GM20431 (cell line): ENCODE measurements around the gene CD19.
"Not testable (repeated sequence)": the region's sequence is repeated elsewhere in the genome, so short reads cannot be mapped to it uniquely, and the experiment has no call there.

ENCODE experiments used
- in situ Hi-C: fragments of 300-500 bp; cut with MseI, MboI; formaldehyde crosslinking; loops from one replicate; pipeline ENCODE4 v1.15.0; 2020; ENCODE audit warnings: low sequenced_read_pairs; ENCODE audit not compliant: unreplicated experiment

The CD19 gene

GRCh38 chr16:28974437-28975157 lies 42.8 kb downstream of the CD19 start, which contains the start of gene SPNS1:
Gene SPNS1, plus strand, starts transcription at chr16:28974778. Its CDS starts 374 bp downstream, at chr16:28975152.
- in situ Hi-C loops = no loop called here

- in situ Hi-C loops = no loop called here
Measured at GRCh38 chr16:28975158-28975599, 43.4 kb downstream of the CD19 start.

GRCh38 chr16:28977703-28978662 lies 46.2 kb downstream of the CD19 start:
- in situ Hi-C loops = no loop called here

- in situ Hi-C loops = not testable (repeated sequence)
Measured at GRCh38 chr16:28980330-28980729, 48.6 kb downstream of the CD19 start.

GRCh38 chr16:28980929-28981328 lies 49.2 kb downstream of the CD19 start:
- in situ Hi-C loops = no loop called here

GRCh38 chr16:28981517-28981916 lies 49.7 kb downstream of the CD19 start:
- in situ Hi-C loops = no loop called here

- in situ Hi-C loops = no loop called here
Measured at GRCh38 chr16:28982418-28982817, 50.6 kb downstream of the CD19 start.

- in situ Hi-C loops = no loop called here
Measured at GRCh38 chr16:28982949-28983348, 51.2 kb downstream of the CD19 start.

- in situ Hi-C loops = no loop called here
Measured at GRCh38 chr16:28983644-28984043, 51.9 kb downstream of the CD19 start.

GRCh38 chr16:28984091-28984490 lies 52.3 kb downstream of the CD19 start:
- in situ Hi-C loops = no loop called here

- in situ Hi-C loops = no loop called here
Measured at GRCh38 chr16:28984619-28985135, 52.9 kb downstream of the CD19 start, which contains the start of gene LAT. Gene LAT, plus strand, starts transcription at chr16:28985052. Its CDS starts 366 bp downstream, at chr16:28985418.

- in situ Hi-C loops = no loop called here
Measured at GRCh38 chr16:28985211-28986041, 53.7 kb downstream of the CD19 start.

- in situ Hi-C loops = no loop called here
Measured at GRCh38 chr16:28986046-28986445, 54.3 kb downstream of the CD19 start.

GRCh38 chr16:28986492-28986891 lies 54.7 kb downstream of the CD19 start:
- in situ Hi-C loops = no loop called here

GRCh38 chr16:28987170-28987853 lies 55.5 kb downstream of the CD19 start:
- in situ Hi-C loops = no loop called here
